Fibroblast of peridontal ligament (primary cell): Measurements from ENCODE around the gene PTPRR.

Experiments
- DNase-seq: peaks from one replicate; pipeline ENCODE4 v3.0.0-alpha.2; 2010; ENCODE audit errors: extremely low read depth

PTPRR gene

GRCh38 chr12:70605976-70606375 lies 314.6 kb downstream of the PTPRR start:
- DNase-seq = no peak

GRCh38 chr12:70604662-70605061 lies 315.9 kb downstream of the PTPRR start:
- DNase-seq = no peak

- peak; percentile 73 for DNase-seq
Measured at GRCh38 chr12:70603044-70603443, 317.5 kb downstream of the PTPRR start.

- DNase-seq = no peak
Measured at GRCh38 chr12:70598467-70599193, 321.9 kb downstream of the PTPRR start.

- no peak for DNase-seq
Measured at GRCh38 chr12:70592664-70593063, 327.9 kb downstream of the PTPRR start.

GRCh38 chr12:70590549-70591226 lies 329.9 kb downstream of the PTPRR start:
- no peak for DNase-seq

- DNase-seq = peak; percentile 83
Measured at GRCh38 chr12:70590051-70590450, 330.5 kb downstream of the PTPRR start.
